HepG2 (cell line): Measurements from ENCODE around the gene RTRAF. TPM values are rescaled to one million over a fixed set of nuclear protein-coding genes. Genes with fewer than 3 reads are reported as not detected.
A peak's percentile ranks its signal among the peaks of the same experiment; 100 is the strongest.

Experiments
- ATAC-seq: fragments of 200-7000 bp; cut with Tn5 transposase; 3 replicates; pipeline ENCODE4 v1.9.1; 2020; ENCODE audit warnings: mild to moderate bottlenecking, moderate library complexity
- BruUV-seq: library from RNA; stranded (reverse); fragments of 400-500 nt; replicated peaks from 2 replicates; lab custom pipeline; 2021; lab: Mats Ljungman, UMichigan
- CTCF ChIA-PET: fragments of 300-600 bp; formaldehyde crosslinking; extraction: SDS; loops from one replicate; lab custom pipeline; 2021; ENCODE audit warnings: low total read pairs, inconsistent platforms, low intra/inter-chr PET ratio; lab: Yijun Ruan, JAX
- POLR2A ChIA-PET: fragments of 350-600 bp; sonication (Branson Sonifier 250); formaldehyde crosslinking; loops from one replicate; lab custom pipeline; 2020; ENCODE audit warnings: antibody characterized with exemption, inconsistent platforms; lab: Yijun Ruan, JAX
- DNase-seq: peaks from one replicate; pipeline ENCODE4 v3.0.0-alpha.2; 2015; ENCODE audit warnings: low spot score
- FAIRE-seq: peaks from 3 replicates; lab custom pipeline; 2011; peaks lifted over from hg19 to GRCh38; lab: Jason Lieb, UNC
- H2AFZ ChIP-seq: one replicate; pipeline ENCODE4 v1.6.1; 2011; ENCODE audit warnings: low read length, inconsistent platforms
- H3K27ac ChIP-seq: fragments of 300-600 bp; 3 replicates; pipeline ENCODE4 v1.8.0; 2011; ENCODE audit warnings: mixed run types, mild to moderate bottlenecking, mixed read lengths, low read length, inconsistent platforms; ENCODE audit not compliant: insufficient read depth; ENCODE audit errors: extremely low read length
- H3K27me3 ChIP-seq, 2 experiments: fragments of 200-600 bp in 1 of 2; 2 replicates in 1 of 2; 3 replicates in 1 of 2; pipeline versions ENCODE4 v1.6.0 to v1.8.0; 2011; ENCODE audit warnings: low read length in 2 of 2, mild to moderate bottlenecking in 2 of 2, moderate library complexity in 2 of 2, inconsistent platforms in 1 of 2; ENCODE audit not compliant: insufficient read depth in 2 of 2, control insufficient read depth in 1 of 2
- H3K36me3 ChIP-seq, 2 experiments: fragments of 200-600 bp in 1 of 2; replicated peaks in 1 of 2; 2 replicates in 1 of 2; 3 replicates in 1 of 2; pipeline versions ENCODE4 v1.5.1 to v1.8.0; 2011; ENCODE audit warnings: low read length in 2 of 2, inconsistent platforms in 1 of 2; ENCODE audit not compliant: insufficient read depth in 2 of 2, control insufficient read depth in 1 of 2
- H3K4me1 ChIP-seq: 2 replicates; pipeline ENCODE4 v1.5.1; 2012; ENCODE audit warnings: low read length, inconsistent platforms; ENCODE audit not compliant: insufficient read depth
- H3K4me2 ChIP-seq: 2 replicates; pipeline ENCODE4 v1.6.0; 2011; ENCODE audit warnings: low read depth, low read length, inconsistent platforms
- H3K4me3 ChIP-seq, 3 experiments: fragments of 200-600 bp in 1 of 3; sonication (generic), shearing (Covaris generic) in 1 of 3; replicated peaks in 1 of 3; 2 replicates each; pipeline ENCODE4 v1.5.1; 2011 to 2016; ENCODE audit warnings: low read length in 3 of 3, inconsistent platforms in 2 of 3, low read depth in 2 of 3, mild to moderate bottlenecking in 2 of 3, control low read depth in 1 of 3, mixed read lengths in 1 of 3; ENCODE audit not compliant: insufficient read depth in 1 of 3
- H3K79me2 ChIP-seq: one replicate; pipeline ENCODE4 v1.6.1; 2011; ENCODE audit warnings: low read length, inconsistent platforms; ENCODE audit not compliant: insufficient read depth
- H3K9ac ChIP-seq: 2 replicates; pipeline ENCODE4 v1.6.0; 2011; ENCODE audit warnings: mild to moderate bottlenecking, low read depth, low read length, inconsistent platforms; ENCODE audit not compliant: insufficient read depth
- H3K9me3 ChIP-seq: 2 replicates; pipeline ENCODE4 v1.5.1; 2012; ENCODE audit warnings: mild to moderate bottlenecking, low read length
- H4K20me1 ChIP-seq: 2 replicates; pipeline ENCODE4 v1.6.0; 2011; ENCODE audit warnings: inconsistent platforms, mild to moderate bottlenecking, low read length, moderate library complexity; ENCODE audit not compliant: insufficient read depth
- ELF1 ChIP-seq: sonication (generic); formaldehyde crosslinking; IDR thresholded peaks from 2 replicates; pipeline ENCODE4 v1.4.0; 2020; ENCODE audit warnings: missing genetic modification reagents
- FOSL1 ChIP-seq: sonication (generic); formaldehyde crosslinking; IDR thresholded peaks from 2 replicates; pipeline ENCODE4 v1.9.0; 2021; ENCODE audit warnings: missing genetic modification reagents, borderline replicate concordance
- HHEX ChIP-seq: IDR thresholded peaks from 2 replicates; pipeline ENCODE4 v1.6.1; 2016; ENCODE audit warnings: control low read depth
- NONO ChIP-seq, 2 experiments: fragments of 450-650 bp in 1 of 2; sonication (generic) in 1 of 2; formaldehyde crosslinking in 1 of 2; IDR thresholded peaks in 1 of 2; conservative IDR thresholded peaks in 1 of 2; 2 replicates each; pipeline versions ENCODE4 v1.6.1 to v1.8.0; 2017 to 2022; ENCODE audit warnings: mild to moderate bottlenecking in 1 of 2, missing genetic modification reagents in 1 of 2, moderate library complexity in 1 of 2
- ONECUT2 ChIP-seq: sonication (generic); formaldehyde crosslinking; IDR thresholded peaks from 2 replicates; pipeline ENCODE4 v1.4.0; 2020; ENCODE audit warnings: missing genetic modification reagents
- RFXAP ChIP-seq: sonication (generic); formaldehyde crosslinking; IDR thresholded peaks from 2 replicates; pipeline ENCODE4 v1.4.0; 2020; ENCODE audit warnings: missing genetic modification reagents, borderline replicate concordance
- SALL2 ChIP-seq: sonication (generic); formaldehyde crosslinking; IDR thresholded peaks from 2 replicates; pipeline ENCODE4 v1.8.1; 2023; ENCODE audit warnings: mild to moderate bottlenecking, missing genetic modification reagents, inconsistent platforms
- SP1 ChIP-seq, 2 experiments: fragments of 450-650 bp in 1 of 2; sonication (generic) in 1 of 2; formaldehyde crosslinking in 1 of 2; IDR thresholded peaks; 2 replicates each; pipeline versions ENCODE4 v1.4.0 to v1.6.1; 2016 to 2020; ENCODE audit warnings: missing genetic modification reagents in 1 of 2
- TBX3 ChIP-seq: fragments of 450-650 bp; IDR thresholded peaks from 2 replicates; pipeline ENCODE4 v1.6.1; 2017; ENCODE audit warnings: antibody characterized with exemption, mild to moderate bottlenecking, inconsistent platforms, borderline replicate concordance
- ZC3H13 ChIP-seq: sonication (generic); formaldehyde crosslinking; IDR thresholded peaks from 2 replicates; pipeline ENCODE4 v1.8.1; 2023; ENCODE audit warnings: mild to moderate bottlenecking, missing genetic modification reagents, moderate library complexity
- ZNF256 ChIP-seq: sonication (generic); formaldehyde crosslinking; conservative IDR thresholded peaks from 2 replicates; pipeline ENCODE4 v1.4.0; 2020; ENCODE audit warnings: missing genetic modification reagents
- ZNF547 ChIP-seq: sonication (generic); formaldehyde crosslinking; IDR thresholded peaks from 2 replicates; pipeline ENCODE4 v1.5.1; 2020; ENCODE audit warnings: mild to moderate bottlenecking, missing genetic modification reagents
- ZNF556 ChIP-seq: sonication (generic); formaldehyde crosslinking; IDR thresholded peaks from 2 replicates; pipeline ENCODE4 v1.4.0; 2020; ENCODE audit warnings: mild to moderate bottlenecking, missing genetic modification reagents, borderline replicate concordance
- ZNF83 ChIP-seq: sonication (generic); formaldehyde crosslinking; IDR thresholded peaks from 2 replicates; pipeline ENCODE4 v1.4.0; 2020; ENCODE audit warnings: missing genetic modification reagents, mild to moderate bottlenecking, borderline replicate concordance
- WGBS: methylation state at CpG from one replicate; pipeline ENCODE4 v1.1.6; 2017; ENCODE audit warnings: low lambda C conversion rate; 5-methylcytosine and 5-hydroxymethylcytosine counted together
- in situ Hi-C: cut with HindIII; loops from 2 replicates; pipeline ENCODE4 v1.10.0; 2017; ENCODE audit warnings: low pct_unique_long_range_greater_than_20kb; ENCODE audit not compliant: extremely low pct_ligation_motif_present
- intact Hi-C: fragments of 100-400 bp; cut with micrococcal nuclease; formaldehyde crosslinking; loops from one replicate; pipeline ENCODE4 v1.10.0; 2022; ENCODE audit not compliant: unreplicated experiment
- polyA plus RNA-seq, 8 experiments: library from polyadenylated mRNA; depleted of rRNA in 3 of 8; stranded (reverse) in 7 of 8; unstranded in 1 of 8; fragments of >200 nt; fragmentation: Illumina TruSeq in 4 of 8; extraction: Trizol in 4 of 8; gene quantifications; 2 replicates each; pipeline versions ENCODE4 v1.2.1 to v1.2.3, GENCODE V29; 2011 to 2016; ENCODE audit warnings: low read depth in 4 of 8, missing spikeins in 1 of 8, mixed read lengths in 1 of 8; ENCODE audit not compliant: insufficient read depth in 1 of 8
- total RNA-seq, 5 experiments: library from RNA; depleted of rRNA; stranded (reverse); fragments of >200 nt; fragmentation: Illumina TruSeq; extraction: Trizol; gene quantifications; 2 replicates each; pipeline ENCODE4 v1.2.3, GENCODE V29; 2016; ENCODE audit warnings: low read depth in 1 of 5
- TF ChIP-seq, protein P1 (sequence below): sonication (generic); formaldehyde crosslinking; IDR thresholded peaks from 2 replicates; pipeline ENCODE4 v1.4.0; 2020; ENCODE audit warnings: missing genetic modification reagents
- TF ChIP-seq, protein P2 (sequence below): sonication (generic); formaldehyde crosslinking; IDR thresholded peaks from 2 replicates; pipeline ENCODE4 v1.4.0; 2020; ENCODE audit warnings: mild to moderate bottlenecking, missing genetic modification reagents
- TF ChIP-seq, protein P3 (sequence below): sonication (generic); formaldehyde crosslinking; IDR thresholded peaks from 2 replicates; pipeline ENCODE4 v1.4.0; 2020; ENCODE audit warnings: missing genetic modification reagents, low read depth, mild to moderate bottlenecking, borderline replicate concordance

The RTRAF gene
- total and polyA plus RNA-seq, 2 of the 13 experiments (the other 11 are each of a cell fraction or from before 2014, with no cell fraction given) = 137 to 258 TPM

DNA sequence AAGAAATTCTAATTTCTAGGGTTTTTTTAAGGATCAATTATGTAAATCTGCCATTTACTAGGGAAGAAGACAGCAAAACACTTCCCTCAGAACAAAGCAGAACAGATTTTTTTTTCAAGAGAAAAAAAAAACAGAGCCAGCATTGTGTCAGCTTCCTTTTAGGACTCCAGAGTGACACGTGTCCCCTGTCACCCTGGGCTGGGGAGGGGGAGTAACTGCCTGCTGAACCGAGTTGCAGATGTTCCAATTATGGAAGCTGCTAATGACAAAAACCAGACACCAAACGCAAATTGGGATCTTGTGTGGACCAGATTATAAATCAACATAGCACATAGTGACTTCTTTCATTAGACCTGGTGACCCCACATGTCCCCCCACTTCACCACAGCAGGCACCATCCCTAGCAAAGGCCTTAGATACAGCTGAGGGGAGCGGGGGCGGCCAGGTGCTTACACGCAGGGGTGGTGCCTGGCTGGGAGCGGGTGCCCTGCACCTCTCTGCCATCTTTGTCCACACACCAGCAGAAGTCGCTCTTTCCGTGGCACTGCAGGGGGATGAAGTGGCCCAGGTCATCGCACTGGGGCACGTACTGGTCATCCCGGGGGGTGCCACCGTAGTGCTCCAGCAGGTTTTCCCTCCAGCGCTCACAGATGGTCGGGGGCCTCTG lies 25.4 kb downstream of the RTRAF start:
- H3K36me3 ChIP-seq = peaks cover 2 to 20% of the 10 kb centered on the region in 2 experiments; a peak in 3 of 5 replicates
- intact Hi-C loops = no loop called here
- POLR2A ChIA-PET = no interaction called here
- BruUV-seq = no TSS peak
- H3K4me2 ChIP-seq = no peak overlapping the region
- WGBS = 69% methylated on average over 9 of the region's 15 CpGs
- peaks cover 0 to 6% of the 10 kb centered on the region in 2 experiments; a peak in 1 of 5 replicates for H3K27me3 ChIP-seq
- no peak overlapping the region for H3K9ac ChIP-seq
- H3K4me1 ChIP-seq = no peaks in the 10 kb centered on the region
- H3K79me2 ChIP-seq = no peaks in the 10 kb centered on the region
- no peak for DNase-seq
- no peaks in the 10 kb centered on the region for H3K9me3 ChIP-seq
- H3K27ac ChIP-seq = no peak overlapping the region
- in situ Hi-C loops = no loop called here
- H3K4me3 ChIP-seq = no peak overlapping the region
- TF ChIP-seq SALL2 (CRISPR knock-in tag) (no peak), SP1 (IDR thresholded peaks at IDR 0.05) (no peak), SP1 (CRISPR knock-in tag; IDR thresholded peaks at IDR 0.05) (no peak), FOSL1 (CRISPR knock-in tag) (no peak), ZNF83 (CRISPR knock-in tag) (no peak), ZNF547 (no peak), ONECUT2 (CRISPR knock-in tag) (no peak), RFXAP (CRISPR knock-in tag) (no peak), NONO (IDR thresholded peaks at IDR 0.05) (no peak), NONO (CRISPR knock-in tag; conservative IDR thresholded peaks at IDR 0.05) (no peak), ZC3H13 (CRISPR knock-in tag) (no peak), HHEX (CRISPR knock-in tag) (no peak), TBX3 (no peak), ZNF256 (CRISPR knock-in tag) (no peak), ELF1 (CRISPR knock-in tag) (no peak), ZNF556 (CRISPR knock-in tag) (no peak)
- TF ChIP-seq, protein P1, sequence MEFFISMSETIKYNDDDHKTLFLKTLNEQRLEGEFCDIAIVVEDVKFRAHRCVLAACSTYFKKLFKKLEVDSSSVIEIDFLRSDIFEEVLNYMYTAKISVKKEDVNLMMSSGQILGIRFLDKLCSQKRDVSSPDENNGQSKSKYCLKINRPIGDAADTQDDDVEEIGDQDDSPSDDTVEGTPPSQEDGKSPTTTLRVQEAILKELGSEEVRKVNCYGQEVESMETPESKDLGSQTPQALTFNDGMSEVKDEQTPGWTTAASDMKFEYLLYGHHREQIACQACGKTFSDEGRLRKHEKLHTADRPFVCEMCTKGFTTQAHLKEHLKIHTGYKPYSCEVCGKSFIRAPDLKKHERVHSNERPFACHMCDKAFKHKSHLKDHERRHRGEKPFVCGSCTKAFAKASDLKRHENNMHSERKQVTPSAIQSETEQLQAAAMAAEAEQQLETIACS = no peak
- TF ChIP-seq, protein P2, sequence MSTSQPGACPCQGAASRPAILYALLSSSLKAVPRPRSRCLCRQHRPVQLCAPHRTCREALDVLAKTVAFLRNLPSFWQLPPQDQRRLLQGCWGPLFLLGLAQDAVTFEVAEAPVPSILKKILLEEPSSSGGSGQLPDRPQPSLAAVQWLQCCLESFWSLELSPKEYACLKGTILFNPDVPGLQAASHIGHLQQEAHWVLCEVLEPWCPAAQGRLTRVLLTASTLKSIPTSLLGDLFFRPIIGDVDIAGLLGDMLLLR (CRISPR knock-in tag) = no peak
- TF ChIP-seq, protein P3, sequence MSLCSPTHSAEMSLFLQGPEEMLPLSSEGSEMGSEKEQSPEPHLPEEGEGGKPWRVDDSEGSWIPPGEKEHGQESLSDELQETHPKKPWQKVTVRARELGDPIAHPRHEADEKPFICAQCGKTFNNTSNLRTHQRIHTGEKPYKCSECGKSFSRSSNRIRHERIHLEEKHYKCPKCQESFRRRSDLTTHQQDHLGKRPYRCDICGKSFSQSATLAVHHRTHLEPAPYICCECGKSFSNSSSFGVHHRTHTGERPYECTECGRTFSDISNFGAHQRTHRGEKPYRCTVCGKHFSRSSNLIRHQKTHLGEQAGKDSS (CRISPR knock-in tag) = no peak
- no peak for FAIRE-seq
- H4K20me1 ChIP-seq = no peaks in the 10 kb centered on the region
- ATAC-seq = peak; percentile 8
- CTCF ChIA-PET = no interaction called here
- H2AFZ ChIP-seq = no peak overlapping the region
